Choroid plexus epithelial cell (primary cell): ENCODE results near the gene RBM24.

Experiments used
- DNase-seq: peaks from one replicate; pipeline ENCODE4 v3.0.0-alpha.2; 2010; ENCODE audit warnings: low read depth
- H3K4me3 ChIP-seq: 2 replicates; pipeline ENCODE4 v1.5.1; 2011; ENCODE audit warnings: low read depth, mild to moderate bottlenecking, control low read depth, low read length, moderate library complexity
- CTCF ChIP-seq: conservative IDR thresholded peaks from 2 replicates; pipeline ENCODE4 v1.5.1; 2011; ENCODE audit warnings: low read depth, mild to moderate bottlenecking, control low read depth, inconsistent platforms, low read length, moderate library complexity

The RBM24 gene

DNA sequence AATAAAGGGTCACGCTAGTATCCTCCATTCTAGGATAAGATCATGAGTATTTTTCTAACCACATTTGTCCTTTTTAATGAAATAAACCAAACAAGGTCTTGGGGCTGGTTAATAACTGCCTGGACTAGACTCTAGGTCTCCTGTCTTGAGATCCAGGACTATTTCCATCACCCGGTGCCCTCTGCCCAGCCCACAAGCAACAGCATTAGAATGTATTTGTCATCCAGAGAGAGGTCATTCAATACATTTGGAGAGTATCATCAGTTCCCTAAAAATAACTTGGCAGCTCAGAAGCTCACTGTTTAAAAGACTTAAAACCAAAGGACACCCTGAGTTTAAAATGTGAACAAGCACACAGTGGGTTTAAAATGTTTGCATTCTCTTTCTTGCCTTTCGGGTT, 4.4 kb upstream of the RBM24 start:
- TF ChIP-seq CTCF = no peak
- DNase-seq = no peak

DNA sequence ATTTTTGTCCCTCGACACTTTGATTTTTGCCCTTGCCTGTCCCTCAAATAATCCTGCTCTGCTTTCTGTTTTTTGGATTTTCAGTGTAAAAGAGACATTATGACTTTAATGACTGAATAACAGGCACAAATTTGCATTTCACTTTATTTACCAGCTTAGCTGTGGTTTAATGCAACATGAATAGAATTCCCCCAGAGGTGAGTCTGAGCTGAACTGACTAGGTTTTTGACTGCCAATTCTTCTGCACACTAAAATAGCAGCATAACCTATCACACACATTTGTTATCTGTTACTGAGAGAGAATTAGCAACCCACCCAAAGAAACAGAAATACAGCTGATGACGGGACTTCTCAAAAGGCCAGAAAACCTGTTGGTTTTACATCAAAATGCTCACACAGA, 3.9 kb upstream of the RBM24 start:
- H3K4me3 ChIP-seq = no peak overlapping the region
- DNase-seq = no peak
- no peak for TF ChIP-seq CTCF

More for the DNA sequence above, 4.4 kb upstream of the RBM24 start:
- H3K4me3 ChIP-seq = no peak overlapping the region

DNA sequence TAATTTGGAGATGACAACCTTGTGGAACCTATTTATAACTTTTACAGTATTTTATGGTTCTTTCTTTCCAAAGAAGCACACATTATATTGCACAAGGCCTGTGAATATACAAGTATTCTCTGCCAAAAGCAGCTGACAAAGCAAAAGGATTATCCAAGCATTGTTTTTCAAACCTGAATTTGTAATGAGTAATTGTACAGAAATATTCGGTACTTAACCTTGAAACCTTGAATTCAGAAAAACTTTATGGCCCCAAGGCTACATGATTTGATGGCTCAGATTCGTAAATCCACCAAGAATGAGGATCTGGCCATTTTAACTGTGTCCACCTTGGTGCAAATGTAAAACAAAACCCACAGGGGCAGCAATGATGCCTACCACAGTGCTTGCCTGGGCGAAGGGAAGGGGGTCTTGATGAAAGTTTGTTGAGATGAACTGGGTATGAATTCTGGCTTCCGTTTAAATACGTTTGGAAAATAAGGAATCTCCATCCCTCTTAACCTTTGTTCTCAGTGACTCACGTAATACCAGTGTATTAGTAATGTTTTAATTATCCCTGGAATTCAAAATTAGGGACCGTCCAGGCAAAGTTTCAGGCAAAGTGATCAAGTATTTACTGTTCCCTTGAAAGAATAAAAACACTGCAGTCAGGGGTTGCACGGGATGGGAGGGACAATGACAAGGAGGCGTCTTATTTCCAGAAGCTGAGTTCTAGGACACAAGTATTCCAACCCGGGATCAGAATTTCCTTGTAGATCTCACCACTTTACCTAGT, 2.7 kb upstream of the RBM24 start:
- peak; percentile 53 for DNase-seq

DNA sequence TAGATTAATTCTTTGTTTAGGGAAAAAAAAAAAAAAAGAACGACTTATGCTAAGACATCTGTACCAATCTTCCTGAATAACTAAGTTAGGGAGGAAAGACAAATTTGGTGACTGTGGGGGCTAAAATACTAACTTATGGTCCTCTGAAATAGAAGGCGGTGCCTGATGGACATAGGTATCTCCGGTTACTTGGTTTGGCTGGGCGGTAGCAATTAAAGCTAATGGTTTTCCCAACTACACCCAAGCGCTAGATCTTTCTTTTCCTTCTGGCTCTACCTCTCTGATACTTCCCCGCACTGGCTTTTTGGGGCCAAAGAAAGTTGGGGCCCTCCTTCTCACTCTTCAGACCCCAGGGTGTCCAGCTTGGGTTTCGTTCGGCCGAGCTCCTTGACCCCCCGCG, 1.0 kb upstream of the RBM24 start:
- no peak for DNase-seq
- TF ChIP-seq CTCF = no peak
- peak overlapping the region; percentile 71 for H3K4me3 ChIP-seq

More for the DNA sequence above, 2.7 kb upstream of the RBM24 start:
- H3K4me3 ChIP-seq = no peak overlapping the region
- TF ChIP-seq CTCF = no peak

- peak overlapping the region; percentile 71 for H3K4me3 ChIP-seq
- DNase-seq = no peak
- TF ChIP-seq CTCF = peak; percentile 20
Measured at GRCh38 chr6:17280552-17281090, 540 bp upstream of the RBM24 start.

DNA sequence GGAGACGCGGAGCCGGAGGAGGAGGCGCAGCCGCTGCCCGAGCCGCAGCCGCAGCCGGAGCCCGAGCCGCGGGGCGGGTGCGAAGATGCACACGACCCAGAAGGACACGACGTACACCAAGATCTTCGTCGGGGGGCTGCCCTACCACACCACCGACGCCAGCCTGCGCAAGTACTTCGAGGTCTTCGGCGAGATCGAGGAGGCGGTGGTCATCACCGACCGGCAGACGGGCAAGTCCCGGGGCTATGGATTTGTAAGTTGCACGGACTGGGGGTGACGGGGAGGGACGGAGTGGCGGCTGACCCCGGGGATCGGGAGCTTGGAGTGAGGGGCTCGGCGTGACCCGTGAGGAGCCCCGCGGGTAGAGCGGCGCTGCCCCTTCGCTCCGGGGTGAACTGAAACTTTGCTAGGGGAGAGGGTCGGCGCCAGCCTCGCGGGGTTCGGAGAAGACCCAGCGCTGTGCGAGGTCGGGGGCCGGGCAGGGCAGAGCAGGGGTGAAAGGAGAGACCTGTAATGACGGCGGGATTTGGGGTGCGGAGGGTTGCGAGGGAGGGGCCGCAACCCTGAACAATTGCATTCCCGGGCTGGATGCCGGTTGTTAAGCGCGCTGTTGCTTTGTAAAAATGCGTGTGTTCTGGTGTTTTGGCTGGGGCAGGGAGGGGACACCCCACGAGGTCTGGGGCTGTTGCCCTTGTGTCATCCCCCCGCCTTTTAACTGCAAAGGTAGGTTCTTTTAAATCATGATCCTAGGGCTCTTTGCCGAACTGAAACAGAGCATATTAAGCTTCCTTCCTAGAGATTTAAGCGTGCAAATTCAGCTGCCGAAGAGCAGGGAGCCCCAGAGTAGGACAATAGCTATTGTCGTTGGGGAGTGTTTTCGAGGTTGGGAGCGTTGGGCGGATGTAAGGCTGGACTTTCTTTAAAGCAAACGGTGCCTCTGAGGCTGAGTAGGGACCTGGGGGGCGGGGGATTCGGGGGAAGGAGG, 628 bp downstream of the RBM24 start:
- no peak for TF ChIP-seq CTCF
- DNase-seq = no peak
- peak overlapping the region; percentile 71 for H3K4me3 ChIP-seq
